ENCODE results near the gene FOXN1.
A peak's percentile ranks its signal among the peaks of the same experiment; 100 is the strongest.
"Not testable (repeated sequence)": the region's sequence is repeated elsewhere in the genome, so short reads cannot be mapped to it uniquely, and the experiment has no call there.

FOXN1 gene

GRCh38 chr17:28521311-28522085 lies 15.3 kb downstream of the FOXN1 start:
- Histone ChIP-seq H3K27ac (no peak overlapping the region), H3K4me3 (no peak overlapping the region)

- H3K4me3 ChIP-seq, H3K27ac ChIP-seq: not testable (repeated sequence)
Measured at GRCh38 chr17:28522281-28522680, 16.1 kb downstream of the FOXN1 start.

GRCh38 chr17:28523186-28523585 lies 17.0 kb downstream of the FOXN1 start:
- no peak overlapping the region for H3K27ac ChIP-seq
- H3K4me3 ChIP-seq = no peak overlapping the region

- Histone ChIP-seq H3K27ac (no peak overlapping the region), H3K4me3 (no peak overlapping the region)
Measured at GRCh38 chr17:28523876-28524275, 17.7 kb downstream of the FOXN1 start.

- Histone ChIP-seq H3K4me3 (no peak overlapping the region), H3K27ac (peak overlapping the region in 8 of 21 experiments; percentile 9 to 57 (median 14))
Measured at GRCh38 chr17:28524476-28525424, 18.6 kb downstream of the FOXN1 start.

- Histone ChIP-seq H3K27ac (peak overlapping the region in 8 of 21 experiments; percentile 10 to 78 (median 56)), H3K4me3 (no peak overlapping the region)
Measured at GRCh38 chr17:28526381-28526780, 20.2 kb downstream of the FOXN1 start.

GRCh38 chr17:28527181-28527681 lies 21.1 kb downstream of the FOXN1 start:
- H3K4me3 ChIP-seq = no peak overlapping the region
- H3K27ac ChIP-seq = peak overlapping the region in 17 of 21 experiments; percentile 12 to 78 (median 57)

GRCh38 chr17:28527859-28528258 lies 21.7 kb downstream of the FOXN1 start:
- Histone ChIP-seq H3K4me3 (no peak overlapping the region), H3K27ac (peak overlapping the region in 14 of 21 experiments; percentile 12 to 78 (median 56))

- peak overlapping the region in 7 of 21 experiments; percentile 43 to 78 (median 67) for H3K27ac ChIP-seq
Measured at GRCh38 chr17:28528327-28529012, 22.3 kb downstream of the FOXN1 start.

GRCh38 chr17:28529013-28529400 lies 22.9 kb downstream of the FOXN1 start:
- no peak overlapping the region for H3K4me3 ChIP-seq
- H3K27ac ChIP-seq = peak overlapping the region in 1 of 21 experiments; percentile 65

More at GRCh38 chr17:28528327-28529012, 22.3 kb downstream of the FOXN1 start:
- no peak overlapping the region for H3K4me3 ChIP-seq

- peak overlapping the region in 1 of 21 experiments; percentile 48 for H3K27ac ChIP-seq
Measured at GRCh38 chr17:28530250-28530649, 24.1 kb downstream of the FOXN1 start.

GRCh38 chr17:28530926-28531325 lies 24.8 kb downstream of the FOXN1 start:
- Histone ChIP-seq H3K27ac (peak overlapping the region in 1 of 21 experiments; percentile 48), H3K4me3 (no peak overlapping the region)

More at GRCh38 chr17:28530250-28530649, 24.1 kb downstream of the FOXN1 start:
- H3K4me3 ChIP-seq = no peak overlapping the region

- Histone ChIP-seq H3K4me3 (no peak overlapping the region), H3K27ac (peak overlapping the region in 15 of 21 experiments; percentile 1 to 85 (median 62))
Measured at GRCh38 chr17:28532050-28532960, 26.2 kb downstream of the FOXN1 start.

GRCh38 chr17:28533091-28533807 lies 27.1 kb downstream of the FOXN1 start:
- peak overlapping the region in 13 of 21 experiments; percentile 1 to 85 (median 62) for H3K27ac ChIP-seq
- H3K4me3 ChIP-seq = no peak overlapping the region

GRCh38 chr17:28534740-28535375 lies 28.7 kb downstream of the FOXN1 start:
- Histone ChIP-seq H3K4me3 (no peak overlapping the region), H3K27ac (no peak overlapping the region)

- Histone ChIP-seq H3K27ac (no peak overlapping the region), H3K4me3 (no peak overlapping the region)
Measured at GRCh38 chr17:28536532-28537218, 30.5 kb downstream of the FOXN1 start.

GRCh38 chr17:28537219-28537610 lies 31.1 kb downstream of the FOXN1 start:
- H3K4me3 ChIP-seq = no peak overlapping the region
- H3K27ac ChIP-seq = no peak overlapping the region

Measured in skin epidermis (tissue), 12 donors.